GM19351 (cell line): ENCODE measurements around the gene STK40.

Experiments
- ATAC-seq: cut with Tn5 transposase; IDR thresholded peaks from one replicate; pipeline ENCODE4 v1.9.1; 2021; ENCODE audit warnings: mild to moderate bottlenecking, moderate library complexity; ENCODE audit not compliant: unreplicated experiment

Gene STK40

DNA sequence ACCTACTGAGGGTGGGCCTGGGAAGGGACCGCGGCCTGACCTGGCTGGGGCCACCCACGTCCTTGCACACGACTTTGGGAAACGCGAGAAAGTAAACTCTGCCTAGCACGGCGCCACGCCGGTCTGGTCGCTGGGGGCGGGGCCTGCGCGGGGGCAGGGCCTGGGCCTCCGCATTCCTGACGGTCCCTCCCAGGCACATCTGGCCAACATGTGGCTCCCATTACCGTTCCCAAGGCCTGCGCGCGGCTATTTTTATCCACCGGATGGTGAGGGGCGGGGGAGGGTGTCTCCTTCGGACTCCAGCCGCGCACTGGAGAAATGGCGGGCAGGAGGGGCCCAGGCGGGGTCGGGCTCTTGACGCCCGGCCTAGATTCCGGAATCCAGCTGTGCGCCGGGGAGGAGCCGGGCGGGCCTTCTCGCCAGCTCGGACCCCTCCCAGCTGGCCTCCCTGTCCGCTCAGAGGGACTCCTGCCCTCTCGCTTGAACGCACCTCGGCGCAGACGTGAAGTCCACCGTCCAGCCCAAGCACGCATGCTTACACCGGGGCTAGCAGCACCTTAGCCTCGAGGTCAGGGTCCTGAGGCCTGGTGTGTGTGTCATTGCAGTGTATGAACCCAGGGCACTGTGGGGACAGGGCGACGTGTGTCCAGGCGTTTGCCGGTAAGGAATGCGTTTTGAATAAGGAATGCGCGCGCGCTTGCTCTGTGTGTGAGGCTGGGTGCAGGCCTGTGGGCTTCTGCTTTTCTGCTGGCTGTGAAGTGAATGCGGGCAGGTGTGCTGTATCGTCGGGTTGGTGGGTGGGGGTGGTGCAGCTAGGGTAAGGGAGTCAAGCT lies 64.4 kb downstream of the STK40 start:
- ATAC-seq: no peak

- ATAC-seq: no peak
These were observed 65.0 kb downstream of the STK40 start for GRCh38 chr1:36320767-36321118.

GRCh38 chr1:36320291-36320761 lies 65.4 kb downstream of the STK40 start:
- ATAC-seq: no peak

- no peak for ATAC-seq
These were observed 76.3 kb downstream of the STK40 start for GRCh38 chr1:36309397-36309796.

GRCh38 chr1:36307601-36308330 lies 78.0 kb downstream of the STK40 start:
- no peak for ATAC-seq

- peak; percentile 97 for ATAC-seq
These were observed 78.7 kb downstream of the STK40 start for GRCh38 chr1:36306902-36307456.

GRCh38 chr1:36306210-36306901 lies 79.4 kb downstream of the STK40 start, which contains the start of gene SH3D21:
Gene SH3D21, plus strand, starts transcription at chr1:36306368. Its CDS starts 53 bp downstream, at chr1:36306421.
- peak; percentile 27 for ATAC-seq

DNA sequence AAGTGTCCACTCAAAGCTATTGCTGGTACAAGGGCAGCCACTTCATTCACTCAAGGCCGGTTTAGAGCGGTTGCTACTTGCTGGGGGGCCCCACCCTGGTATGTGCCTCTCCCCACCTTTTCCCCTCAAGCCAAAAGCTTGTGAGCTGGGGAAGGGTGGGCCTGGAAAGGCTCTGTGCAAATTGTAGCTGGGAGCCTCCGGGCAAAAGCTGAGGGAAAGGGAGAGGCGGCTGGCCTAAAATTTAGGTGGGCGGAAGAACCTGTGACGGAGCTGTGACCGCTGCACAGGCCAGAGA lies 79.9 kb downstream of the STK40 start:
- no peak for ATAC-seq

GRCh38 chr1:36304970-36305914 lies 80.5 kb downstream of the STK40 start:
- ATAC-seq: no peak

- no peak for ATAC-seq
These were observed 81.2 kb downstream of the STK40 start for GRCh38 chr1:36304521-36304920.

DNA sequence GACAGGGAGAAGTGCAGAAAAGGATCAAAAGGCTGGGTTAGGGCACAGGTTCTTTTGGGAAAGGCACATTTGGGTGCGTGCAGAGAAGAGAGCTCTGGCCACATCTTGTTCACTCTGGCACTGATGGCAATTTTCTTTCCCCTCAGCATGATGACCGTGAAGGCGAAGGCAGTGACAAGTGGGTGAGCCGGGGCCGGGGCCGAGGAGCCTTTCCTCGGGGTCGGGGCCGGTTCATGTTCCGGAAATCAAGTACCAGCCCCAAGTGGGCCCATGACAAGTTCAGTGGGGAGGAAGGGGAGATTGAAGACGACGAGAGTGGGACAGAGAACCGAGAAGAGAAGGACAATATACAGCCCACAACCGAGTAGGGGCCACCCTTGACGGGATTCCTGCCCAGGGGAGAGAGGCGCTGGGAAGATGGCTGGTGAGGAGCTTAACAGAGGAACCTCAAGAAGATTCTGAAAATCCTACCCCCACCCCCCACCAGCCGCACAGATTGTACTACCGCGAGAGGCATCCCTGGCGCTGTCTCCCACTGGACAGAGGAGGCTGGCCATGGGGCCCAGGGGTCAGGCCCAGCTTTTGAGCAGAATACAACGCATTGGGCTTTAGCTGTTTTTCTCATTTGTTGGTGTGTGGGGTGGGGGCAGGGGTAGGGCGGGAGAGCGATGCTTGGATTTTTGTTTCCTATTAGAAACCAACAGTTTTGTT lies 81.9 kb downstream of the STK40 start:
- no peak for ATAC-seq

DNA sequence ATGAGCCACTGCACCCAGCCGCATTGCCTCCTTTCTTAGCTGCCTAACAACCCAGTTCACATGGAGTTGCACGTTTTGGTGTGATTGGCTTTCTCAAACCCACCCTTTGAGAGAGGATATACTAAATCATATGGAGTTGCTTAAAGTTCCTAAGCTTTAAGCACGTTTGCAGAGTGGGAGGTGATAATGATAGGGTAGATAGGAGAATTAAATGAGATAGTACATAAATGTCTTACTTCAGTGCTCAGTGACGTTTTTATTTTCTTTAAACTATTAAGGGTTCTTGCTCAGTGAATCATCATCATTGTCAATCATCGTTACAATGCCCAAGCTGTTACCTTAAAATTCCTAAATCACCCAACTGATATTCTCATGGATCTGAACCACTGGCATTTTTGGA lies 82.5 kb downstream of the STK40 start:
- ATAC-seq: no peak

DNA sequence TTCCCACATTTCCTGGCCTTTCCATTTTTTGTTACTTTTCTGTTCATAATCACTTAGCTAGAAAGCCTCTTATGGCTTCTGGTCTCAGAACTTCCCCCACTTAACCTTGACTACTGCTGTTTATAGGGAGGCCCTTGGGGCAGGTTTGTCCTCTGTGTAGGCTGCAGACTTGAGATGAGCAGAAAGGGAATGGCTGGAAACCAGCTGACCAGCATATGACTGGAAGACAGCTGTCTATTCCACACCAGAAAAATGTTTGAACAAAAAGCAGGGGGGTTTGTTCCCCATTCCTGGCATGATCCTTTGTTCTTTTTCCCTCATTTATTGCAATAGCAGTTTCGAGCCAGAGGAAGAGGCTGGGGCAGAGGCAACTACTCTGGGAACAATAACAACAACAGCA lies 84.5 kb downstream of the STK40 start:
- no peak for ATAC-seq

DNA sequence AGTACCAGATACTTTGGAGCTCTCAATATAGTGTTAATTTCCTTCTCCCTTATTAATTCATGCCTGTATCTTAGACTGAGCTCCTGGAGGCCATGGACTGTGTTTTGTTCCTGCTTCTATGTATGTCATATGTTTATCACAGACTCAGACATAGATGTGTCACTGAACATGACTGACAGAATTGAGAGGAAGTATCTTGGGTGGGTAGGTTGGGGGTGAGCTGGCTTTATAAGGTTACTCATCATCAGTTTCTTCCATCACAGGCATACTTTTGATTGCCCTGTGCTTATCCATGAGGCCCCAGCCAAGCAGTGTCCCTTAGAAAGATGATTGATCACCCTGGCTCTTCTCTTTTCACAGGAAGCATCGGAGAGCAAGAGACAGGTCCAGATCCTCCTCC lies 85.2 kb downstream of the STK40 start:
- ATAC-seq: no peak

DNA sequence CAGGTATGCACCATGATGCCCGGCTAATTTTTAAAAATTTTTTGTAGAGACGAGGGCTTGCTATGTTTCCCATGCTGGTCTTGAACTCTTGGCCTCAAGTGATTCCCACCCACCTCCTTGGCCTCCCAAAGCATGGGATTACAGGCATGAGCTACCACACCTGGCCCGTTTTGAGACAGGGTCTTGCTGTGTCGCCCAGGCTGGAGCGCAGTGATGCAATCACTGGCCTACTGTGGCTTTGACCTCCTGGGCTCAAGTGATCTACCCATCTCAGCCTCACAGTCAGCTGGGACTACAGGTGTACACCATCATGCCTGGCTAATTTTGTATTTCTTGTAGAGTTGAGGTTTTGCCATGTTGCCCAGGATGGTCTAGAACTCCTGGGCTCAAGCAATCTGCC lies 87.1 kb downstream of the STK40 start:
- no peak for ATAC-seq

- no peak for ATAC-seq
These were observed 88.7 kb downstream of the STK40 start for GRCh38 chr1:36297062-36297461.

GRCh38 chr1:36295390-36295789 lies 90.3 kb downstream of the STK40 start:
- ATAC-seq: no peak
